NCI-H524 treated with DMSO at 0.1 percent for 48 hours (cell line): ENCODE results near the gene ACOX1.
A peak's percentile ranks its signal among the peaks of the same experiment; 100 is the strongest.

Source experiments
- DNase-seq: peaks from one replicate; lab custom pipeline; 2025; lab: John Stamatoyannopoulos, UW

ACOX1 gene

GRCh38 chr17:75933808-75934207 is 45.2 kb downstream of the ACOX1 start:
- DNase-seq = no peak

GRCh38 chr17:75932852-75933251 is 46.1 kb downstream of the ACOX1 start:
- no peak for DNase-seq

- no peak for DNase-seq
These were observed 47.9 kb downstream of the ACOX1 start for GRCh38 chr17:75931062-75931461.

- no peak for DNase-seq
These were observed 51.6 kb downstream of the ACOX1 start for GRCh38 chr17:75927286-75927922.

GRCh38 chr17:75926456-75926855 is 52.5 kb downstream of the ACOX1 start:
- DNase-seq = no peak

- DNase-seq = no peak
These were observed 53.1 kb downstream of the ACOX1 start for GRCh38 chr17:75925912-75926311.

- DNase-seq = no peak
These were observed 53.9 kb downstream of the ACOX1 start for GRCh38 chr17:75925103-75925502.

GRCh38 chr17:75922963-75923874 is 55.7 kb downstream of the ACOX1 start:
- no peak for DNase-seq

- no peak for DNase-seq
These were observed 56.6 kb downstream of the ACOX1 start for GRCh38 chr17:75922173-75922961.

- no peak for DNase-seq
These were observed 57.4 kb downstream of the ACOX1 start for GRCh38 chr17:75921596-75921995.

- no peak for DNase-seq
These were observed 58.9 kb downstream of the ACOX1 start for GRCh38 chr17:75920045-75920560.

GRCh38 chr17:75919611-75920010 is 59.4 kb downstream of the ACOX1 start:
- DNase-seq = no peak

- DNase-seq = no peak
These were observed 61.0 kb downstream of the ACOX1 start for GRCh38 chr17:75917917-75918445.

- peak; percentile 100 for DNase-seq
These were observed 61.6 kb downstream of the ACOX1 start for GRCh38 chr17:75917141-75917916.

- DNase-seq = no peak
These were observed 63.7 kb downstream of the ACOX1 start for GRCh38 chr17:75915268-75915667.

- DNase-seq = no peak
These were observed 64.2 kb downstream of the ACOX1 start for GRCh38 chr17:75914643-75915267.

GRCh38 chr17:75913537-75914210 is 65.3 kb downstream of the ACOX1 start:
- DNase-seq = no peak

- no peak for DNase-seq
These were observed 68.3 kb downstream of the ACOX1 start for GRCh38 chr17:75910699-75911098.

- peak; percentile 34 for DNase-seq
These were observed 69.1 kb downstream of the ACOX1 start for GRCh38 chr17:75909812-75910274.
